Epithelial cell of prostate (primary cell): ENCODE results near the gene B3GNT8.
"Not testable (repeated sequence)": the region's sequence is repeated elsewhere in the genome, so short reads cannot be mapped to it uniquely, and the experiment has no call there.

ENCODE experiments used
- DNase-seq: peaks from one replicate; pipeline ENCODE4 v3.0.0-alpha.2; 2011; ENCODE audit warnings: low read depth, low spot score
- H3K27ac ChIP-seq: fragments of 450-650 bp; 2 replicates; pipeline ENCODE4 v1.5.1; 2017; ENCODE audit warnings: mild to moderate bottlenecking

B3GNT8 gene

GRCh38 chr19:41398050-41398418 lies 29.1 kb downstream of the B3GNT8 start:
- peak overlapping the region; percentile 79 for H3K27ac ChIP-seq
- DNase-seq = no peak

GRCh38 chr19:41397086-41398049 lies 29.8 kb downstream of the B3GNT8 start, which contains the start of the genes BCKDHA and EXOSC5:
BCKDHA (plus strand) TSS chr19:41397818; CDS start chr19:41397828, 10 bp downstream.
EXOSC5 (minus strand) TSS chr19:41397359; CDS start chr19:41397328, 31 bp downstream.
- peak; percentile 97 for DNase-seq
- peak within 1 kb of the TSS; percentile 79 for H3K27ac ChIP-seq

GRCh38 chr19:41395355-41395754 lies 31.8 kb downstream of the B3GNT8 start:
- H3K27ac ChIP-seq = no peak overlapping the region
- no peak for DNase-seq

GRCh38 chr19:41392775-41393174 lies 34.4 kb downstream of the B3GNT8 start:
- H3K27ac ChIP-seq = no peak overlapping the region
- DNase-seq = no peak

GRCh38 chr19:41391618-41392017 lies 35.6 kb downstream of the B3GNT8 start:
- no peak for DNase-seq
- H3K27ac ChIP-seq = no peak overlapping the region

- peak overlapping the region; percentile 56 for H3K27ac ChIP-seq
- DNase-seq = no peak
Measured at GRCh38 chr19:41386442-41386841, 40.7 kb downstream of the B3GNT8 start.

- DNase-seq = no peak
- no peak overlapping the region for H3K27ac ChIP-seq
Measured at GRCh38 chr19:41384351-41384750, 42.8 kb downstream of the B3GNT8 start.

GRCh38 chr19:41381536-41381935 lies 45.6 kb downstream of the B3GNT8 start:
- DNase-seq = not testable (repeated sequence)

GRCh38 chr19:41377977-41378709 lies 49.0 kb downstream of the B3GNT8 start:
- no peak for DNase-seq
- H3K27ac ChIP-seq = no peak overlapping the region

More at GRCh38 chr19:41381536-41381935, 45.6 kb downstream of the B3GNT8 start:
- H3K27ac ChIP-seq = not testable (repeated sequence)

- DNase-seq = no peak
- H3K27ac ChIP-seq = no peak overlapping the region
Measured at GRCh38 chr19:41376998-41377365, 50.2 kb downstream of the B3GNT8 start.

- no peak for DNase-seq
- no peak within 1 kb of the TSS for H3K27ac ChIP-seq
Measured at GRCh38 chr19:41376241-41376997, 50.8 kb downstream of the B3GNT8 start, which contains the start of gene TMEM91. TMEM91 (plus strand) TSS chr19:41376533; CDS start chr19:41378310, 1,777 bp downstream.
